HG03342 (cell line): ENCODE data around the gene NT5DC4.
A peak's percentile ranks its signal among the peaks of the same experiment; 100 is the strongest.

Experiments
- ATAC-seq: cut with Tn5 transposase; IDR thresholded peaks from one replicate; pipeline ENCODE4 v1.9.1; 2021; ENCODE audit warnings: mild to moderate bottlenecking, moderate library complexity; ENCODE audit not compliant: unreplicated experiment

NT5DC4 gene

GRCh38 chr2:112782234-112782799, 61.5 kb downstream of the NT5DC4 start:
- peak; percentile 83 for ATAC-seq

- ATAC-seq = peak; percentile 2
These were observed 62.4 kb downstream of the NT5DC4 start for GRCh38 chr2:112783187-112783714.

DNA sequence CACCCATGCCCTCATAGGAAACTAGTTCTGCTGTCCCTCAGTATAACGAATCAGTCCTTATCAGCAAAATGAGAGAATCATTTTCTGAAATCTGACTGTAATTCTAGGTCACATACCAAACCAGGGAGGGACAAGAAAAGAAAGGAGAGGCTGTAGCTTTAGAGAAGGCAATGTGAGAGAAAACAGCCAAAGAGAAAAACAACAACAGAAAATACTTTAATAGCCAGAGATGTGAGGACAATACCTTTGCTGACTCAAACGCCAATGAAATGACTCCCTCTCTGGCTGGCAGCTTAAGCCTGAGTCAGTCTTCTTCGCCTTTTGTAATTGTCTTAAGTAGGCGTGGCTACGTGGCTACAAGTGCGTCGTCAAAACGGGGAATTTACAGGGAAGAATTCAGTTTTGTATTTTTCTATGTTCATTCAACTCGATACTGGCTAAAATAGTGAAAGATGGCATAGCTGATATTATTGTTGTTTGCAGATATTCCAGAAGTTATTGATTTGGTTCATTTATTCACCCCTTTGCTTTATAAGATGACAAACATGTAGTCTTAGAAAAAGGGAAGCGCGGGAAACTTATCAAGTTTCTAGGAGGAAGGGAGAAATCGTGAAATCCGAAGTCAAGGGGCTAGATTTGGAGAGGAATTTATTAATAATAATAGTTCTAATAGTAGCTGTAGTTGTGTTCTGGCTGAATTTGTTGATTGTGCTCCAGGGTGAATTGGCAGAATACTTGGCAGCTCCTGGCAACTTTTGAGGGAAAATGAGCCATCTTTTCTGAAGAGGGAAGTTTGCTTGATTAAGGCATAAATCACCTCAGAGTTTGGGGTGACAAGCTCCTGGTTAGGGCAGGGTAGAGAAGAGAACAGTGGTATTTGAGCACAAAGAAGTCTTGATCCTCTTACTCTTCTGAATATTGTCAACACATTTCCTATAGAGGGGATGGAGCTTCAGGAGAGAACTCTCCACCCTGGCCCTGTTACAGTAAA, 63.7 kb downstream of the NT5DC4 start, which contains the start of gene IL1A:
Gene IL1A, minus strand, starts transcription at position 295 of the 991 bp plus-strand sequence. CDS start 723 bp downstream, outside the sequence.
- ATAC-seq = no peak

- ATAC-seq = no peak
These were observed 66.5 kb downstream of the NT5DC4 start for GRCh38 chr2:112787294-112787693.

- no peak for ATAC-seq
These were observed 67.0 kb downstream of the NT5DC4 start for GRCh38 chr2:112787729-112788393.

DNA sequence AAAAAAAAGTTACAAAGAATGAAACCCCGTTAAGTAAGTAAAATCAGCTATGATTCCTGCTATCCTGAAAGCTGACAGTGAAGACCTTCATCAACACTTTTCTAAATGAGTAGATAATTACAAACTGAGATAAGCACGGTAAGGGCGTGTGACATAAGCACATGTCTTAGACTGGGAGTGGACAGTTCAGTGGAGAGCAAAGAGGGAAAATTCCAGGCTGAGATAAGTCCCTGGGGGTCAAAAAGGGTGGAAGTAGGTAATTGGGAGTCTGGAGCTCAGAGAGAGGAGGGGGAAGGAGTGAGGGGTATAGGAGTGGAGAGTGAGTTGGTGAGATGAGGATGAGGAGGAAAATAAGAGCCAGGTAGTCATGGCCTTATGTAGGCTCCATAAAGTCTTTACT, 67.8 kb downstream of the NT5DC4 start:
- no peak for ATAC-seq
